ENCODE results near the gene TSPAN4.

DNA sequence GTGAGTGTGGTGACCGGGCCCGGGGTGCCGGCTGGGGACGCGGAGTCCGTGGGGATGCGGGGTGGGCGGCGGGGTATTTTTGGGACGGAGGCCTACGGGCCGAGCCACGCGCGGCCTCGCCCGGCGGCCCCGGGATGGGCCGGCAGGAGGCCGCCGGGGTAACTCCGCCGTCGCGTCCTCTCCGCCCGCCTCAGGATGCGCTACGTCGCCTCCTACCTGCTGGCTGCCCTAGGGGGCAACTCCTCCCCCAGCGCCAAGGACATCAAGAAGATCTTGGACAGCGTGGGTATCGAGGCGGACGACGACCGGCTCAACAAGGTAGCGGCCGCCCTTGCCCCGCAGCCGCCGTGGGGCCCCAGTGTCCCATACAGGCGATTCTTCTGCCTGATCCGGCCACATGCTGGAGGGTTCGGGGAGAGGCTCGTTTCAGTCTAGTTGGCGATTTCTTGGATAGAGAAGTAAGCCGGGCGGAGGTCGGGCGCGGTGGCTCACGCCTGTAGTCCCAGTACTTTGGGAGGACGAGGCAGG, 32.5 kb upstream of the TSPAN4 start:
- TF ChIP-seq, protein P1, sequence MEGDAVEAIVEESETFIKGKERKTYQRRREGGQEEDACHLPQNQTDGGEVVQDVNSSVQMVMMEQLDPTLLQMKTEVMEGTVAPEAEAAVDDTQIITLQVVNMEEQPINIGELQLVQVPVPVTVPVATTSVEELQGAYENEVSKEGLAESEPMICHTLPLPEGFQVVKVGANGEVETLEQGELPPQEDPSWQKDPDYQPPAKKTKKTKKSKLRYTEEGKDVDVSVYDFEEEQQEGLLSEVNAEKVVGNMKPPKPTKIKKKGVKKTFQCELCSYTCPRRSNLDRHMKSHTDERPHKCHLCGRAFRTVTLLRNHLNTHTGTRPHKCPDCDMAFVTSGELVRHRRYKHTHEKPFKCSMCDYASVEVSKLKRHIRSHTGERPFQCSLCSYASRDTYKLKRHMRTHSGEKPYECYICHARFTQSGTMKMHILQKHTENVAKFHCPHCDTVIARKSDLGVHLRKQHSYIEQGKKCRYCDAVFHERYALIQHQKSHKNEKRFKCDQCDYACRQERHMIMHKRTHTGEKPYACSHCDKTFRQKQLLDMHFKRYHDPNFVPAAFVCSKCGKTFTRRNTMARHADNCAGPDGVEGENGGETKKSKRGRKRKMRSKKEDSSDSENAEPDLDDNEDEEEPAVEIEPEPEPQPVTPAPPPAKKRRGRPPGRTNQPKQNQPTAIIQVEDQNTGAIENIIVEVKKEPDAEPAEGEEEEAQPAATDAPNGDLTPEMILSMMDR (IDR thresholded peaks at IDR 0.05) = no peak
- no peak for TF ChIP-seq POLR2A (IDR thresholded peaks at IDR 0.05)

All from heart left ventricle (tissue), 13 donors.